GM12892 (cell line): ENCODE data around the gene SP4.

ENCODE experiments used
- POLR2A ChIP-seq: IDR thresholded peaks from 2 replicates; pipeline ENCODE4 v1.6.1; 2011; ENCODE audit warnings: low read depth, low read length, control low read depth
- POLR2AphosphoS5 ChIP-seq: IDR thresholded peaks from 2 replicates; pipeline ENCODE4 v1.6.1; 2011; ENCODE audit warnings: low read depth, low read length, control low read depth

- TF ChIP-seq POLR2A (no peak), POLR2AphosphoS5 (no peak)
Observed at GRCh38 chr7:21426286-21427181, 1.3 kb upstream of the SP4 start.
